ENCODE results near the gene THADA.

The THADA gene

DNA sequence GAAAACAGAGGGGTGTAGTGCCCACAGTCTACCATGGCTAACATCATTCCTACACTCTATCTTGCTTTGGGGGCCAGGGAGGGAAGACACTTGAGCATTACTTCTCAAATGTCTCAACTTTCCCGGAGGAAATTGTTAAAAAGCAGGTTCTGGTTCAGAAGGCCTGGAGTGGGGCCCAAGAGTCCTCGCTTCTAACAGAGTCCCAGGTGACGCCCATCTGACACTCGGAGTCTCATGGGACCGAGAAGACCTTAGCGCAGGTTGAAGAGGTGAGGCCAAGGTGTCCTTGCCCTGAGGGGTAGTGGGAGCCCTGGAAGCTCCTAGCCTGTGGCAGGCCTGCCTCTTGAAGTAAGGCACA, 409.5 kb downstream of the THADA start:
- TF ChIP-seq, protein P1, sequence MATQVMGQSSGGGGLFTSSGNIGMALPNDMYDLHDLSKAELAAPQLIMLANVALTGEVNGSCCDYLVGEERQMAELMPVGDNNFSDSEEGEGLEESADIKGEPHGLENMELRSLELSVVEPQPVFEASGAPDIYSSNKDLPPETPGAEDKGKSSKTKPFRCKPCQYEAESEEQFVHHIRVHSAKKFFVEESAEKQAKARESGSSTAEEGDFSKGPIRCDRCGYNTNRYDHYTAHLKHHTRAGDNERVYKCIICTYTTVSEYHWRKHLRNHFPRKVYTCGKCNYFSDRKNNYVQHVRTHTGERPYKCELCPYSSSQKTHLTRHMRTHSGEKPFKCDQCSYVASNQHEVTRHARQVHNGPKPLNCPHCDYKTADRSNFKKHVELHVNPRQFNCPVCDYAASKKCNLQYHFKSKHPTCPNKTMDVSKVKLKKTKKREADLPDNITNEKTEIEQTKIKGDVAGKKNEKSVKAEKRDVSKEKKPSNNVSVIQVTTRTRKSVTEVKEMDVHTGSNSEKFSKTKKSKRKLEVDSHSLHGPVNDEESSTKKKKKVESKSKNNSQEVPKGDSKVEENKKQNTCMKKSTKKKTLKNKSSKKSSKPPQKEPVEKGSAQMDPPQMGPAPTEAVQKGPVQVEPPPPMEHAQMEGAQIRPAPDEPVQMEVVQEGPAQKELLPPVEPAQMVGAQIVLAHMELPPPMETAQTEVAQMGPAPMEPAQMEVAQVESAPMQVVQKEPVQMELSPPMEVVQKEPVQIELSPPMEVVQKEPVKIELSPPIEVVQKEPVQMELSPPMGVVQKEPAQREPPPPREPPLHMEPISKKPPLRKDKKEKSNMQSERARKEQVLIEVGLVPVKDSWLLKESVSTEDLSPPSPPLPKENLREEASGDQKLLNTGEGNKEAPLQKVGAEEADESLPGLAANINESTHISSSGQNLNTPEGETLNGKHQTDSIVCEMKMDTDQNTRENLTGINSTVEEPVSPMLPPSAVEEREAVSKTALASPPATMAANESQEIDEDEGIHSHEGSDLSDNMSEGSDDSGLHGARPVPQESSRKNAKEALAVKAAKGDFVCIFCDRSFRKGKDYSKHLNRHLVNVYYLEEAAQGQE (IDR thresholded peaks at IDR 0.05; ENCODE audit: insufficient read depth in 1 of 2, low read depth in 2 of 2, low read length in 2 of 2) = no peak
- TF ChIP-seq FOXP2 (optimal IDR thresholded peaks at IDR 0.05; ENCODE audit: borderline replicate concordance, extremely low read depth, extremely low read length, insufficient read depth) = no peak
- TF ChIP-seq POLR2AphosphoS5 (IDR thresholded peaks at IDR 0.05; ENCODE audit: low read depth, low read length) = no peak
- TF ChIP-seq TAF1 (IDR thresholded peaks at IDR 0.05; ENCODE audit: borderline replicate concordance, insufficient read depth, low read length) = no peak
- no peak for TF ChIP-seq SIN3A (IDR thresholded peaks at IDR 0.05; ENCODE audit: borderline replicate concordance, insufficient read depth, low read length)

DNA sequence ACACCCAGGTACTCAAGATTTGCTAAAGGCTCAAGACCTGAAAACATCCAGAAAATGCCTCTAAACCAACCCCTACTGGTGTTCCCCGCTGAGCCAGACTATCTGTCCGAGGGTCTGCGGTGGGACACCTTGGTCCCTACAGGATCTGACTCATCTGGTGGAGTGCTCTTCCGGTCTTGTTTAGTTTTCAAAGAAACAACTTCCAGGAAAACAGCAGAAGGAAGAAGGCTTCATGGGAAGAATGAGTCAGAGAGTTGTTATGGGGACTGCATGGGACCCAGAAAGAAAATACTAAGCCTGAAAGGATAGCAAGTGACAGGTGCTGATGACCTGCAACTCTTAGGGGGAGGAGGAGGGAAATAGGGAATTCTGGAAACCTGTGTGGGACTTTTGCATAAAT, 410.7 kb downstream of the THADA start:
- peak; percentile 45 for TF ChIP-seq FOXP2 (optimal IDR thresholded peaks at IDR 0.05; ENCODE audit: borderline replicate concordance, extremely low read depth, extremely low read length, insufficient read depth)
- no peak for TF ChIP-seq TAF1 (IDR thresholded peaks at IDR 0.05; ENCODE audit: borderline replicate concordance, insufficient read depth, low read length)
- TF ChIP-seq, protein P1 (IDR thresholded peaks at IDR 0.05; ENCODE audit: insufficient read depth in 1 of 2, low read depth in 2 of 2, low read length in 2 of 2) = no peak
- TF ChIP-seq POLR2AphosphoS5 (IDR thresholded peaks at IDR 0.05; ENCODE audit: low read depth, low read length) = no peak
- TF ChIP-seq SIN3A (IDR thresholded peaks at IDR 0.05; ENCODE audit: borderline replicate concordance, insufficient read depth, low read length) = no peak

DNA sequence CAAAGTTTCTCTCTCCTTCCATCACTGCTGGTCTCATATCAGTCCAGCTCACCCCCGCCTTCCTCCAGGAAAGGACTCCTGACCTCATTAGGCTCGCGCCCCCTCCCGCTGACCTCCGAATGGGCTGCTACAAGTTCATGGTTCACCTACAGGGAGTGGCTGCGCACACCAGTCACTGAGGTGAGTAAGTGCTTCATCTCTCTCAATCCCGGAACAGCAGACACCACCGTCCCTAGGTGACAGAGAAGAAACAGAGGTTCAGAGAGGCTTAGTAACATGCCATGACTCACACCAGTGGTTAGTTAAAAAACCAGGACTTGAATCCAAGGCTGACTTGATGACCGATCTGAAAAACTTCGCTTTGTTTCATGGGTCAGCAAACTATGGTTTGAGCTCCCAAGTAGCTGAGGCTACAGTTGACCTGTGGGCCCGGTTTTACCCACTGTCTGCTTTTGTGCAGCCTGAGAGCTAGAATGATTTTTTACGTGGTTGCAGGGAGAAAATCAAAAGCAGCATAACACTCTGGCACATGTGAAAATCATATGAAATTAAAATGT, 411.4 kb downstream of the THADA start:
- TF ChIP-seq, protein P1 (IDR thresholded peaks at IDR 0.05; ENCODE audit: insufficient read depth in 1 of 2, low read depth in 2 of 2, low read length in 2 of 2) = no peak
- TF ChIP-seq FOXP2 (optimal IDR thresholded peaks at IDR 0.05; ENCODE audit: borderline replicate concordance, extremely low read depth, extremely low read length, insufficient read depth) = no peak
- TF ChIP-seq POLR2AphosphoS5 (IDR thresholded peaks at IDR 0.05; ENCODE audit: low read depth, low read length) = no peak
- no peak for TF ChIP-seq TAF1 (IDR thresholded peaks at IDR 0.05; ENCODE audit: borderline replicate concordance, insufficient read depth, low read length)
- no peak for TF ChIP-seq SIN3A (IDR thresholded peaks at IDR 0.05; ENCODE audit: borderline replicate concordance, insufficient read depth, low read length)

DNA sequence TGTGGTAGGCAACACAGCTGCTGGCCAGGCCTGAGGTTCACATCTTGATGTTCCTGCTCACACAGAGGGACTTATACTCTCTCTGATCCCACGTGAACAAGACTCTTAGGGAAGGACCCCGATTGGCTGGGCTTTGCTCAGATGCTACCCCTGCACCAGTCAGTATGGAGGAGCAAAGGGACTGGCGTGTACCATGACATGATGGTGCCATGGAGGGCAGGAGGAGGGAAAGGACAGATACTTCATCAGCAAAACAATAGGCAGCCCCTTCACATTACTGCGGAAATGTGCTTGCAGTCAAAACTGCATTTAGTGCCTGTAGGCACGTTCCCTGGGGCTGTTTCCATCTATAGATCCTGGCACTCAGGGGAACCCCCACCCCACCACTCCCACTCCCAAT, 412.1 kb downstream of the THADA start:
- TF ChIP-seq, protein P1 (IDR thresholded peaks at IDR 0.05; ENCODE audit: insufficient read depth in 1 of 2, low read depth in 2 of 2, low read length in 2 of 2) = no peak

DNA sequence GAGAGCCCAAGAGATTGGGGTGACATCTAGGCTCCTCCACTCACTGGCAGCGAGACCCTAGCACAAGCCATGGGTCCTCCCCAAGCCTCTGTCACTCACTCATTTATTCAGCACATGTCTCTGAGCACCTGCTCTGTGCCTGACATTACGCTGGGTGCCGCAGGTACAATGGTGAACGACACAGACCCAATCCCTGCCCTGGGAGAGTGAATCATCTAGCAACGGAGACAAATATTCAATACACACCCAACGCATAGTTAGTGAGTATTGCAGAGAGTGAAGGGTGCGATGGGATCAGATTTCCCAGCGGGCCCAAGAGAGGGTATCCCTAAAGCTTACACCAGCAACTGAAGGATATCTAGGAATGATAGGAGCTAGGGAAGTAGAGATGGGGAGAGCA, 414.9 kb downstream of the THADA start:
- TF ChIP-seq TAF1 (IDR thresholded peaks at IDR 0.05; ENCODE audit: borderline replicate concordance, insufficient read depth, low read length) = no peak
- no peak for TF ChIP-seq POLR2AphosphoS5 (IDR thresholded peaks at IDR 0.05; ENCODE audit: low read depth, low read length)
- TF ChIP-seq FOXP2 (optimal IDR thresholded peaks at IDR 0.05; ENCODE audit: borderline replicate concordance, extremely low read depth, extremely low read length, insufficient read depth) = no peak
- TF ChIP-seq, protein P1 (IDR thresholded peaks at IDR 0.05; ENCODE audit: insufficient read depth in 1 of 2, low read depth in 2 of 2, low read length in 2 of 2) = no peak
- no peak for TF ChIP-seq SIN3A (IDR thresholded peaks at IDR 0.05; ENCODE audit: borderline replicate concordance, insufficient read depth, low read length)
